Panc1 (cell line): ENCODE measurements around the gene ADCY1. TPM values are rescaled to one million over a fixed set of nuclear protein-coding genes. Genes with fewer than 3 reads are reported as not detected.

Source experiments
- ATAC-seq: fragments of 200-7000 bp; cut with Tn5 transposase; 2 replicates; pipeline ENCODE4 v1.9.1; 2020; ENCODE audit warnings: mild to moderate bottlenecking, moderate library complexity
- BruUV-seq: library from RNA; stranded (reverse); fragments of 400-500 nt; replicated peaks from 2 replicates; lab custom pipeline; 2021; lab: Mats Ljungman, UMichigan
- CTCF ChIA-PET: fragments of 300-600 bp; sonication (Branson Sonifier 250); formaldehyde crosslinking; loops from one replicate; lab custom pipeline; 2022; ENCODE audit warnings: antibody characterized with exemption; lab: Charles Lee
- POLR2A ChIA-PET: fragments of 300-600 bp; sonication (Branson Sonifier 250); formaldehyde crosslinking; loops from one replicate; lab custom pipeline; 2022; ENCODE audit warnings: antibody characterized with exemption; lab: Charles Lee
- DNase-seq: peaks from one replicate; pipeline ENCODE4 v3.0.0-alpha.2; 2010; ENCODE audit warnings: low read depth, low spot score
- H3K27ac ChIP-seq: 2 replicates; pipeline ENCODE4 v1.5.1; 2011; ENCODE audit warnings: mild to moderate bottlenecking, low read length, inconsistent platforms
- H3K27me3 ChIP-seq: fragments of 200-500 bp; sonication (Bioruptor generic); 2 replicates; pipeline ENCODE4 v1.6.0; 2014; ENCODE audit warnings: low read length, inconsistent platforms; ENCODE audit not compliant: control insufficient read depth, insufficient read depth
- H3K36me3 ChIP-seq: fragments of 200-500 bp; sonication (Bioruptor generic); 2 replicates; pipeline ENCODE4 v1.5.1; 2014; ENCODE audit warnings: inconsistent platforms, mild to moderate bottlenecking, low read length, moderate library complexity; ENCODE audit not compliant: control insufficient read depth, insufficient read depth
- H3K4me1 ChIP-seq: 2 replicates; pipeline ENCODE4 v1.5.1; 2011; ENCODE audit warnings: inconsistent platforms, mild to moderate bottlenecking, low read length, moderate library complexity; ENCODE audit not compliant: control insufficient read depth, insufficient read depth
- H3K4me3 ChIP-seq, 2 experiments: 2 replicates each; pipeline ENCODE4 v1.5.1; 2011 to 2012; ENCODE audit warnings: low read depth in 2 of 2, low read length in 2 of 2, mild to moderate bottlenecking in 2 of 2, inconsistent platforms in 1 of 2, moderate library complexity in 1 of 2
- H3K9me3 ChIP-seq: fragments of 200-500 bp; sonication (Bioruptor generic); 2 replicates; pipeline ENCODE4 v1.5.1; 2014; ENCODE audit warnings: low read depth, mild to moderate bottlenecking, inconsistent platforms, low read length, moderate library complexity; ENCODE audit not compliant: control insufficient read depth, insufficient read depth
- CTCF ChIP-seq: fragments of 450-650 bp; IDR thresholded peaks from 2 replicates; pipeline ENCODE4 v1.5.1; 2017; ENCODE audit warnings: mild to moderate bottlenecking
- POLR2AphosphoS5 ChIP-seq: IDR thresholded peaks from 2 replicates; pipeline ENCODE4 v1.6.1; 2012; ENCODE audit warnings: mild to moderate bottlenecking, low read depth, low read length, moderate library complexity
- REST ChIP-seq, 2 experiments: IDR thresholded peaks; 2 replicates each; pipeline ENCODE4 v1.6.1; 2011 to 2012; ENCODE audit warnings: low read depth in 2 of 2, control low read depth in 1 of 2, low read length in 1 of 2, mild to moderate bottlenecking in 1 of 2, moderate library complexity in 1 of 2; ENCODE audit not compliant: insufficient read depth in 1 of 2
- SIN3A ChIP-seq: IDR thresholded peaks from 2 replicates; pipeline ENCODE4 v1.6.1; 2012; ENCODE audit warnings: low read depth, mild to moderate bottlenecking, low read length, moderate library complexity, borderline replicate concordance; ENCODE audit not compliant: insufficient read depth
- TCF7L2 ChIP-seq: IDR thresholded peaks from 2 replicates; pipeline ENCODE4 v1.6.1; 2011; ENCODE audit warnings: mild to moderate bottlenecking, low read depth, low read length, inconsistent platforms
- in situ Hi-C: cut with HindIII; loops from 2 replicates; pipeline ENCODE4 v1.10.0; 2016; ENCODE audit warnings: low sequenced_read_pairs, low pct_unique_long_range_greater_than_20kb
- intact Hi-C: fragments of 100-400 bp; cut with micrococcal nuclease; formaldehyde crosslinking; loops from one replicate; pipeline ENCODE4 v1.10.0; 2022; ENCODE audit not compliant: unreplicated experiment
- total RNA-seq: library from RNA; stranded (reverse); gene quantifications from one replicate; pipeline ENCODE4 v1.2.1, GENCODE V29; 2021; ENCODE audit not compliant: unreplicated experiment

ADCY1 gene
- total RNA-seq, 1 experiment from 2014 or later = 2.1 TPM

- no peaks in the 10 kb centered on the region for H3K4me1 ChIP-seq
- H3K9me3 ChIP-seq = no peaks in the 10 kb centered on the region
- ChIA-PET POLR2A (no interaction called here), CTCF (no interaction called here)
- TF ChIP-seq TCF7L2 (no peak), SIN3A (no peak), CTCF (no peak), REST (IDR thresholded peaks at IDR 0.05; ENCODE audit: insufficient read depth in 1 of 2, low read depth in 2 of 2, low read length in 1 of 2) (no peak), POLR2AphosphoS5 (no peak)
- intact Hi-C loops = no loop called here
- H3K36me3 ChIP-seq = no peaks in the 10 kb centered on the region
- ATAC-seq = no peak
- DNase-seq = no peak
- no peak overlapping the region for H3K27ac ChIP-seq
- H3K4me3 ChIP-seq = no peak overlapping the region
- in situ Hi-C loops = no loop called here
- no TSS peak for BruUV-seq
- H3K27me3 ChIP-seq = no peaks in the 10 kb centered on the region
Observed at GRCh38 chr7:45606050-45606449, 31.9 kb downstream of the ADCY1 start.

- POLR2A ChIA-PET = interaction anchor here (0.6 kb wide), 2 partner anchors 18 to 268 kb away, joined by 3 to 11 read pairs; no protein-coding TSS in a partner anchor
- Histone ChIP-seq H3K27me3 (no peaks in the 10 kb centered on the region), H3K9me3 (no peaks in the 10 kb centered on the region), H3K4me3 (no peak overlapping the region), H3K27ac (no peak overlapping the region), H3K36me3 (no peaks in the 10 kb centered on the region), H3K4me1 (no peaks in the 10 kb centered on the region)
- no TSS peak for BruUV-seq
- in situ Hi-C loops = no loop called here
- DNase-seq (no peak), ATAC-seq (no peak)
- intact Hi-C loops = no loop called here
- CTCF ChIA-PET = no interaction called here
- TF ChIP-seq SIN3A (no peak), CTCF (no peak)
Observed at GRCh38 chr7:45606931-45607330, 32.8 kb downstream of the ADCY1 start.
